Effector memory CD4-positive, alpha-beta T cell (primary cell): ENCODE data around the gene MCF2L.
"Not testable (repeated sequence)": the region's sequence is repeated elsewhere in the genome, so short reads cannot be mapped to it uniquely, and the experiment has no call there.

Source experiments
- DNase-seq, 3 donors: peaks; one replicate each; pipeline ENCODE4 v3.0.0-alpha.2; 2020
- H3K27ac ChIP-seq: 2 replicates; pipeline ENCODE4 v1.7.0; 2013; ENCODE audit warnings: mild to moderate bottlenecking, low read length, moderate library complexity; ENCODE audit not compliant: insufficient read depth, poor library complexity, severe bottlenecking
- H3K27me3 ChIP-seq: replicated peaks from 2 replicates; pipeline ENCODE4 v1.7.0; 2013; ENCODE audit warnings: mild to moderate bottlenecking, low read length; ENCODE audit not compliant: insufficient read depth, control insufficient read depth, poor library complexity, severe bottlenecking
- H3K36me3 ChIP-seq: 2 replicates; pipeline ENCODE4 v1.7.0; 2013; ENCODE audit warnings: mild to moderate bottlenecking, low read length, moderate library complexity; ENCODE audit not compliant: control insufficient read depth, insufficient read depth
- H3K4me1 ChIP-seq: 2 replicates; pipeline ENCODE4 v1.7.0; 2013; ENCODE audit warnings: low read length, mild to moderate bottlenecking; ENCODE audit not compliant: control insufficient read depth, insufficient read depth, poor library complexity, severe bottlenecking
- H3K4me3 ChIP-seq: 2 replicates; pipeline ENCODE4 v1.7.0; 2013; ENCODE audit warnings: low read length, low read depth, mild to moderate bottlenecking; ENCODE audit not compliant: insufficient read depth, poor library complexity, severe bottlenecking
- H3K9me3 ChIP-seq: 2 replicates; pipeline ENCODE4 v1.7.0; 2013; ENCODE audit warnings: mild to moderate bottlenecking, low read length, moderate library complexity; ENCODE audit not compliant: control insufficient read depth

The MCF2L gene

GRCh38 chr13:113102302-113102701 lies 133.3 kb downstream of the MCF2L start:
- H3K36me3 ChIP-seq, H3K27ac ChIP-seq, H3K4me3 ChIP-seq, DNase-seq, H3K9me3 ChIP-seq, H3K27me3 ChIP-seq, H3K4me1 ChIP-seq: not testable (repeated sequence)

GRCh38 chr13:113102727-113103126 lies 133.7 kb downstream of the MCF2L start:
- no peak overlapping the region for H3K4me3 ChIP-seq
- H3K36me3 ChIP-seq: no peaks in the 10 kb centered on the region
- DNase-seq: no peak
- H3K9me3 ChIP-seq: no peaks in the 10 kb centered on the region
- H3K27ac ChIP-seq: no peak overlapping the region
- H3K4me1 ChIP-seq: no peaks in the 10 kb centered on the region
- no peaks in the 10 kb centered on the region for H3K27me3 ChIP-seq

GRCh38 chr13:113103646-113104045 lies 134.6 kb downstream of the MCF2L start:
- H3K36me3 ChIP-seq: no peaks in the 10 kb centered on the region
- DNase-seq: no peak
- no peaks in the 10 kb centered on the region for H3K4me1 ChIP-seq
- no peaks in the 10 kb centered on the region for H3K27me3 ChIP-seq
- H3K9me3 ChIP-seq: no peaks in the 10 kb centered on the region
- H3K27ac ChIP-seq: no peak overlapping the region
- H3K4me3 ChIP-seq: no peak overlapping the region

GRCh38 chr13:113105032-113105920 lies 136.3 kb downstream of the MCF2L start, which contains the start of gene F7:
Gene F7, plus strand, starts transcription at chr13:113105791. Its CDS starts 51 bp downstream, at chr13:113105842.
- Histone ChIP-seq H3K27me3 (peaks cover 10% of the 10 kb centered on the region), H3K4me3 (no peak within 1 kb of the TSS), H3K9me3 (no peaks in the 10 kb centered on the region), H3K36me3 (no peaks in the 10 kb centered on the region), H3K27ac (no peak within 1 kb of the TSS), H3K4me1 (peaks cover 8% of the 10 kb centered on the region)
- DNase-seq: no peak

- Histone ChIP-seq H3K27ac (no peak overlapping the region), H3K36me3 (no peaks in the 10 kb centered on the region), H3K4me1 (peaks cover 12% of the 10 kb centered on the region), H3K27me3 (peaks cover 10% of the 10 kb centered on the region), H3K9me3 (no peaks in the 10 kb centered on the region), H3K4me3 (no peak overlapping the region)
- no peak for DNase-seq
These were observed 137.0 kb downstream of the MCF2L start for GRCh38 chr13:113105921-113106452.

GRCh38 chr13:113106711-113107351 lies 137.8 kb downstream of the MCF2L start:
- no peaks in the 10 kb centered on the region for H3K36me3 ChIP-seq
- peaks cover 10% of the 10 kb centered on the region for H3K27me3 ChIP-seq
- no peaks in the 10 kb centered on the region for H3K9me3 ChIP-seq
- DNase-seq: no peak
- no peak overlapping the region for H3K4me3 ChIP-seq
- no peak overlapping the region for H3K27ac ChIP-seq
- peaks cover 12% of the 10 kb centered on the region for H3K4me1 ChIP-seq

GRCh38 chr13:113108521-113108920 lies 139.5 kb downstream of the MCF2L start:
- H3K36me3 ChIP-seq, DNase-seq, H3K9me3 ChIP-seq, H3K27ac ChIP-seq, H3K4me3 ChIP-seq: not testable (repeated sequence)
- H3K4me1 ChIP-seq: peaks cover 12% of the 10 kb centered on the region
- peaks cover 10% of the 10 kb centered on the region for H3K27me3 ChIP-seq

DNA sequence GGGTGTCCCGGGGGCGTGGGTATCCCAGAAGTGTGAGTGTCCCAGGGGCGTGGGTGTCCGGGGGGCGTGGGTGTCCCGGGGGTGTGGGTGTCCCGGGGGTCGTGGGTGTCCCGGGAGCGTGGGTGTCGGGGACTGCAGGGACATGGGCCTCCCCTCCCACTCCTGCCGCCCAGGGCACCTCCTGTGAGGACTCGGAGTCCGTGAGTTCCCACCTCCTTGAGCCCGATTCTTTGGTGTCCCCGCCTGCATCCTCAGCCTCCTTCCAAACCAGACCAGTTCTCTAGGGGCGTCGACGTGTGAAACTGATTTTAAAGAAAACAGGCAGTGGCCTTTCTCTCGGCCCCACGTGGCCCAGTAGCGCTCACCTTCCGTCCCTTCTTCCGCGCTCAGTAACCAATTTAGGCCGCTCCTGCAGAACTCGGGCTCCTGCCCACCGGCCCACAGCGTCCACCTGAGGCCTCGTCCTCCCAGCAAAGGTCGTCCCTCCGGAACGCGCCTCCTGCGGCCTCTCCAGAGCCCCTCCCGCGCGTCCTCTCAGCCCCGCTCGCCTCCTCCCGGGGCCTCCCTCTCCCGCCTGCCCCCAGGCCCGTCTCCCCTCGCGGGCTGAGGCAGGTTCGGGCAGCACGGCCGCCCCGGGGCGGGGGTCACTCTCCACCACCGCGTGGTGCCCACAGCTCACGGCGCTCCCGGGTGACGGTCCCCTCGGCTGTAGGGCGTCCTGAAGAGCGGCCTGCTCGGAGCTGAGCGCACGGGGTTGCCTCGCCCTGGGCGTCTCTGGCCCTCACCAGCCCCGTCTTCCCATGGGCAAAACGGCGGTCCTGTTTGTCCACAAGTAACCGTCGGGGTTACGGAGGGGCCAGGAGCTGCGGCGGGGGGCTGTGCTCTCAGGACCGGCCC lies 140.4 kb downstream of the MCF2L start:
- Histone ChIP-seq H3K36me3 (no peaks in the 10 kb centered on the region), H3K27me3 (peaks cover 10% of the 10 kb centered on the region), H3K9me3 (no peaks in the 10 kb centered on the region), H3K4me3 (peak overlapping the region; percentile 68), H3K27ac (no peak overlapping the region), H3K4me1 (peaks cover 12% of the 10 kb centered on the region)
- no peak for DNase-seq

- Histone ChIP-seq H3K4me3 (peak overlapping the region; percentile 68), H3K9me3 (no peaks in the 10 kb centered on the region), H3K27me3 (peaks cover 10% of the 10 kb centered on the region), H3K27ac (no peak overlapping the region), H3K36me3 (no peaks in the 10 kb centered on the region), H3K4me1 (peaks cover 12% of the 10 kb centered on the region)
- DNase-seq: no peak
These were observed 141.2 kb downstream of the MCF2L start for GRCh38 chr13:113110048-113110851.
